GM20000 (cell line): Measurements from ENCODE around the gene DSCAM.

ENCODE experiments used
- DNase-seq: peaks from one replicate; pipeline ENCODE4 v3.0.0; 2012; ENCODE audit warnings: low spot score
- TF ChIP-seq, protein P1 (sequence below): IDR thresholded peaks from 2 replicates; pipeline ENCODE4 v1.5.1; 2012; ENCODE audit warnings: mild to moderate bottlenecking, control low read depth; ENCODE audit errors: extremely low read depth, missing control alignments

DSCAM gene

DNA sequence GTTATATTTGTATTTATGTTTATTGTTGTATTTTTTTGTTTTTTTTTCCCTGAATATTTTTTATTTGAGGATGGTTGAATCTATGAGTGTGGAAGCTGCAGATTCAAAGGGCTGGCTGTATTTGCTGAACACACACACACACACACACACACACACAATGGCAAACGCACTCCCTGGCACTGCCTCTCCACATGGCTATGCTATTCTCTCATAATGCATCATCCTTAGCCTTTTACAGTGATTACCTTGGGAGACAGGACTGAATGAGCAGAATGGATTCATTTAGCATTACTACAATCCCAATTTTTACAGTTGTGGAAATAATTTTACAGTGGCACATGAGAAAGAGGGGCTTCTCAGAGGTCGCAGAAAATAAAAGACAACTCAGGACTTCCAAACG lies 589.6 kb downstream of the DSCAM start:
- TF ChIP-seq, protein P1, sequence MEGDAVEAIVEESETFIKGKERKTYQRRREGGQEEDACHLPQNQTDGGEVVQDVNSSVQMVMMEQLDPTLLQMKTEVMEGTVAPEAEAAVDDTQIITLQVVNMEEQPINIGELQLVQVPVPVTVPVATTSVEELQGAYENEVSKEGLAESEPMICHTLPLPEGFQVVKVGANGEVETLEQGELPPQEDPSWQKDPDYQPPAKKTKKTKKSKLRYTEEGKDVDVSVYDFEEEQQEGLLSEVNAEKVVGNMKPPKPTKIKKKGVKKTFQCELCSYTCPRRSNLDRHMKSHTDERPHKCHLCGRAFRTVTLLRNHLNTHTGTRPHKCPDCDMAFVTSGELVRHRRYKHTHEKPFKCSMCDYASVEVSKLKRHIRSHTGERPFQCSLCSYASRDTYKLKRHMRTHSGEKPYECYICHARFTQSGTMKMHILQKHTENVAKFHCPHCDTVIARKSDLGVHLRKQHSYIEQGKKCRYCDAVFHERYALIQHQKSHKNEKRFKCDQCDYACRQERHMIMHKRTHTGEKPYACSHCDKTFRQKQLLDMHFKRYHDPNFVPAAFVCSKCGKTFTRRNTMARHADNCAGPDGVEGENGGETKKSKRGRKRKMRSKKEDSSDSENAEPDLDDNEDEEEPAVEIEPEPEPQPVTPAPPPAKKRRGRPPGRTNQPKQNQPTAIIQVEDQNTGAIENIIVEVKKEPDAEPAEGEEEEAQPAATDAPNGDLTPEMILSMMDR: no peak
- DNase-seq: no peak

DNA sequence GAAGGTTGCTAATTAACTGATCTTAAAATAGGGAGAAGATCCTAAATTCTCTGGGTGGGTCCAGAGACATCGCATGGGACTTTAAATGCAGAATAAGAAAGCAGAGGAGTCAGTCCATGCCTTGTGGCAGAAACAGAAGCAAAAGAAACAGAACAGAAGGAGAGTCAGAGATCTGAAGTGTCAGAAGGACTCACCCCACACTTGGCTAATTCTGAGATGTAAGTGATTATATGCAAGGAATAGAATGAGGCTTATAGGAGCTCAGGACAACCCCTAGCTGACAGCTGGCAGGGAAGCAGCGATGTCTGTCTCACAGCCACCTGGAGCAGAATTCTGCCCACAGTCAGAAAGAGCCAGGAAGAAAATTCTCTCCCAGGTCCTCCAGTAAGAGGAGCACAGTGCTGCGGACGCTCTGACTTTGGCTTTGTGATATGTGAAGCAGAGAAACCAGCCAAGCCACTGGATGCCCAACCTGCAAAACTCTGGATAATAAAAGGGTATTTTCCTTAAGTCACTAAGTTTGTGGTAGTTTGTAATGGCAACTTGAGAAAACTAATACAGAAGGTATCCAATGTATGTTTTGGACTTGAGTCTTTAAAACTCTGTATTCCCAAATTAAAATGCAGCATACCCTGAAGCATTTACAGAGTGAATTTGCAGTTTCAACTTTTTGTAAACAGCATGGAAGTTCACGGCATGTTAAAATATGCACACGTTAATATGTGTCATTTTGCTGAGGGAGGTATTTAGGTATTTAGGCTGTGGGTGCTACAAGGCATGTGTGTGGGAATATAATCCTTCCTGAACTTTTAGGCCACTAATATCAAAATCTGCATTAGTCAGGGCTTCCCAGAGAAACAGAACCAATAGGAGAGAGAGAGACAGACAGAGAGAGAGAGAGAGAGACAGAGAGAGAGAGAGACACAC lies 591.2 kb downstream of the DSCAM start:
- DNase-seq: no peak
- TF ChIP-seq, protein P1: no peak

DNA sequence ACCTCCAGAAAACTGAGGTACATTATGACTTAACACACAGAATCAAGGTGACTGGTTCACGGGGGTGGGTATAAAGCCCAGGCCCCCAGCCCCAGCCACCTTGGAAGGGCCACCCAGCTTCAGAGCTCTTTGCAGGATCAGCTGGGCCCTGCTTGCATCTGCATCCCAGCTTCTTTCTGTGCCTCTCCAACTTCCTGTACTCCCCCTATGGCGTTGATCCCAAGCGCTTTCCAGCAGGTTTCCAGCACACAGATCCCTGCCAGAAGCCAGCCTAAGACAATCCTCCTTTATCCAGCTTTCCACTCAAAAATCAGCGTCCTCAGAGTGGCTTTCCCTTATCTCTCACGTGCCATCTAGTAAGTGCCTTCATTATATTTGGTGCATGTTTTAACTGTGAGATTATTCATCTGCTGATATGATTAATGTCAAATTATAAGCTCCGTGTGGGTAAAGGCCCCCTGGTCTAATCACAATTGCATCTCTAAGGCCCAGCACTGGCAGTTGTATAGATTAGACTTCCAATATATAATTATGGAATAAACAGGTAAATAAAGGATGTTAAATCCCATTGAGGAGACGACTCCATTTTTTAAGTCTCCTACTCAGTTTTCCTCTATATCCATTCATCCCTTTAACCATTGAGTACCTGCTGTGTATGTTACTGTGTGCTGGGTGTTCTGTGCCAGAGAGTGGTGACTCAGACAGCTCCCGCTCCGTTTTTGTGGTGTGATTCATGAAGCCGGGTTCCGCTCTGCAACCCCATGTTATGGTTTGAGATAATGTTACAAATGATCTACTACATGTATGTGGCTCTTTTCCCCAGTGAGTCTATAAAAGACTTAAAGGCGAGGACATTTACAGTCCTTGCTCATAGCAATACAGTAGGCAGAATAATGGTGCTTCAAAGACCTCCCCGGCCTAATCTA lies 592.2 kb downstream of the DSCAM start:
- DNase-seq: no peak

DNA sequence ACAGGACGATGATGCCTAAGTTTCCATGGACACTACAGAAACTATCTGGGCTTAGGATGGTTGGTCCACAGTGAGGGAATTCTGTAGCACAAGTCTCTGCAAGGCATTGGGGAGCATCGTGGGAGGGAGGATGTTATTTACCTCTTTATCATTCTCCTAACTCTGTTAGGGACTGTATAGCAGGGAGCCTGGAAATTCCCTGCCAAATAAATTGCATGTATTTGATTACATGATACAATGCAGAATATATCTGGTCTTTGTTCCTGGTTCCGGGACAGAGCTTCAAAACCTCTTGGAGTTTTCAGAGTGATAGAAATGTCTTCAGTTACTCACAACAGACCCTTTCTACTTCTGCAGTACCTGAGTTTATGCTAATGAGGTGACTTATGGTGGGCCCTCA lies 593.8 kb downstream of the DSCAM start:
- no peak for DNase-seq
- TF ChIP-seq, protein P1: no peak

More for the DNA sequence above, 592.2 kb downstream of the DSCAM start:
- TF ChIP-seq, protein P1: no peak

DNA sequence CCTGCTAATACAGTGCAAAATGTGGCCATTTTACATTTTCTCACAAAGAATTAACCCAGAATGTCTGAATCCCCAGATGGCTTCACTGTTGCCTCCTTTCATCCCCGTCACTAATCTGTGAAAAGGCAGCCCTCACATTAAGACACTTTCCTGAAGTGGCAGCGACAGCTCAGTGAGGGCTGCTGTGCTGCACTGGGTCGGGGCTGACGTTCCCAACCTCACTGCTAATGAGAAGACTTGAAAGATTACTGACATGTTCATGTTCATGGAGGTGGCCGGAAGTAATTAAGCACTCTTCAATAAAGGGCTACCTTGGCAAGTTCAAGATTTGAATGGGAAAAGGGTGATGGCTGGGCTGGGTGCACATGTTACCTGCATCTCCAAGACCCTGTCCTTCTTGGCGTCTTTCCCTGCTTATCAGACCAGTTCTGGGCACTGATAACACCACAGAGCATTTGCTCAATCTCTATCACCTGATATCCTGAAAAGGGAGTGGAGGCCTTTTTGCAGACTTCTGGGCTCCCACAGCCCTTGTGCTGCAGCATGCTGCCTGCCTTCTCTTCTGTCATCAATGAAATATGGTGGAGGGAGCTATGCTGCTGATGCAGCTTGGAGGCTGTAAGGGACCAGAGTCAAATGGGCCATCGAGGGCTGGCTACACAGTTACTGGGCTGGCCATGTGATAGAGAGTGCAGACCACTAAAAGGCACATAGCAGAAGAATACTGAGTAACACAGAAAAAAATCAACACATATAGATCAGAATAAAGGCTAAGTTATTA lies 596.3 kb downstream of the DSCAM start:
- DNase-seq: no peak
- TF ChIP-seq, protein P1: no peak

DNA sequence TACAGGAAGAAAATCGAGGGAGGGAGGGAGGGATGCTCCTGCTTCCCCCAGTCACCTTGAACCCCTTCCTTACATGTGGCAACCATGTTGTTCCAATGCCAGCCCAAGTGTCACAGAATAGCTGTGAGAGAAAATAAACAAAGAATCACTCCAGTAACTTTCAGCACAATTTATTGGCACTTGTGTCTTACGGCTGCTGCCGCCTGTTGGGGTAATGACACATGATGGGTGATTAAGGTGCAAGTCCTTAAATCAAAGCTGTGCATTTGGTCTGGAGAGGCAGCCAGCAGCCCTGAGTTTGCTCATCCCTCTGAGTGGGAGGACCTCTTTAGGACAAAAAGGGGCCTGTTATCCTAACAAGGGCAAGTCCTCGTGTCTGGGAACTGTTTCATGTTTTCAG lies 602.0 kb downstream of the DSCAM start:
- no peak for DNase-seq
- TF ChIP-seq, protein P1: no peak
